HepG2 (cell line): ENCODE data around the gene RHBDF2. TPM values are rescaled to one million over a fixed set of nuclear protein-coding genes. Genes with fewer than 3 reads are reported as not detected.

Source experiments
- ATAC-seq: fragments of 200-7000 bp; cut with Tn5 transposase; 3 replicates; pipeline ENCODE4 v1.9.1; 2020; ENCODE audit warnings: mild to moderate bottlenecking, moderate library complexity
- BruUV-seq: library from RNA; stranded (reverse); fragments of 400-500 nt; replicated peaks from 2 replicates; lab custom pipeline; 2021; lab: Mats Ljungman, UMichigan
- CTCF ChIA-PET: fragments of 300-600 bp; formaldehyde crosslinking; extraction: SDS; loops from one replicate; lab custom pipeline; 2021; ENCODE audit warnings: low total read pairs, inconsistent platforms, low intra/inter-chr PET ratio; lab: Yijun Ruan, JAX
- POLR2A ChIA-PET: fragments of 350-600 bp; sonication (Branson Sonifier 250); formaldehyde crosslinking; loops from one replicate; lab custom pipeline; 2020; ENCODE audit warnings: antibody characterized with exemption, inconsistent platforms; lab: Yijun Ruan, JAX
- DNase-seq: peaks from one replicate; pipeline ENCODE4 v3.0.0-alpha.2; 2015; ENCODE audit warnings: low spot score
- FAIRE-seq: peaks from 3 replicates; lab custom pipeline; 2011; peaks lifted over from hg19 to GRCh38; lab: Jason Lieb, UNC
- H2AFZ ChIP-seq: one replicate; pipeline ENCODE4 v1.6.1; 2011; ENCODE audit warnings: low read length, inconsistent platforms
- H3K27ac ChIP-seq: fragments of 300-600 bp; 3 replicates; pipeline ENCODE4 v1.8.0; 2011; ENCODE audit warnings: mixed run types, mild to moderate bottlenecking, mixed read lengths, low read length, inconsistent platforms; ENCODE audit not compliant: insufficient read depth; ENCODE audit errors: extremely low read length
- H3K27me3 ChIP-seq, 2 experiments: fragments of 200-600 bp in 1 of 2; 2 replicates in 1 of 2; 3 replicates in 1 of 2; pipeline versions ENCODE4 v1.6.0 to v1.8.0; 2011; ENCODE audit warnings: low read length in 2 of 2, mild to moderate bottlenecking in 2 of 2, moderate library complexity in 2 of 2, inconsistent platforms in 1 of 2; ENCODE audit not compliant: insufficient read depth in 2 of 2, control insufficient read depth in 1 of 2
- H3K36me3 ChIP-seq, 2 experiments: fragments of 200-600 bp in 1 of 2; replicated peaks in 1 of 2; 2 replicates in 1 of 2; 3 replicates in 1 of 2; pipeline versions ENCODE4 v1.5.1 to v1.8.0; 2011; ENCODE audit warnings: low read length in 2 of 2, inconsistent platforms in 1 of 2; ENCODE audit not compliant: insufficient read depth in 2 of 2, control insufficient read depth in 1 of 2
- H3K4me1 ChIP-seq: 2 replicates; pipeline ENCODE4 v1.5.1; 2012; ENCODE audit warnings: low read length, inconsistent platforms; ENCODE audit not compliant: insufficient read depth
- H3K4me2 ChIP-seq: 2 replicates; pipeline ENCODE4 v1.6.0; 2011; ENCODE audit warnings: low read depth, low read length, inconsistent platforms
- H3K4me3 ChIP-seq, 3 experiments: fragments of 200-600 bp in 1 of 3; sonication (generic), shearing (Covaris generic) in 1 of 3; replicated peaks in 1 of 3; 2 replicates each; pipeline ENCODE4 v1.5.1; 2011 to 2016; ENCODE audit warnings: low read length in 3 of 3, inconsistent platforms in 2 of 3, low read depth in 2 of 3, mild to moderate bottlenecking in 2 of 3, control low read depth in 1 of 3, mixed read lengths in 1 of 3; ENCODE audit not compliant: insufficient read depth in 1 of 3
- H3K79me2 ChIP-seq: one replicate; pipeline ENCODE4 v1.6.1; 2011; ENCODE audit warnings: low read length, inconsistent platforms; ENCODE audit not compliant: insufficient read depth
- H3K9ac ChIP-seq: 2 replicates; pipeline ENCODE4 v1.6.0; 2011; ENCODE audit warnings: mild to moderate bottlenecking, low read depth, low read length, inconsistent platforms; ENCODE audit not compliant: insufficient read depth
- H3K9me3 ChIP-seq: 2 replicates; pipeline ENCODE4 v1.5.1; 2012; ENCODE audit warnings: mild to moderate bottlenecking, low read length
- H4K20me1 ChIP-seq: 2 replicates; pipeline ENCODE4 v1.6.0; 2011; ENCODE audit warnings: inconsistent platforms, mild to moderate bottlenecking, low read length, moderate library complexity; ENCODE audit not compliant: insufficient read depth
- FOXA1 ChIP-seq, 2 experiments: fragments of 450-650 bp in 1 of 2; sonication (generic) in 1 of 2; formaldehyde crosslinking in 1 of 2; IDR thresholded peaks; 2 replicates each; pipeline versions ENCODE4 v1.4.0 to v1.6.1; 2016 to 2020; ENCODE audit warnings: missing genetic modification reagents in 1 of 2
- PHF20 ChIP-seq: sonication (generic); formaldehyde crosslinking; IDR thresholded peaks from 2 replicates; pipeline ENCODE4 v1.5.0; 2020; ENCODE audit warnings: mild to moderate bottlenecking, missing genetic modification reagents
- SRSF1 ChIP-seq: fragments of 200-400 bp; formaldehyde crosslinking; optimal IDR thresholded peaks from 2 replicates; pipeline ENCODE3; 2017; ENCODE audit warnings: mild to moderate bottlenecking, low read depth, low read length, moderate library complexity
- TGIF2 ChIP-seq: IDR thresholded peaks from 2 replicates; pipeline ENCODE4 v1.6.1; 2016; ENCODE audit warnings: control low read depth, missing compliant biosample characterization
- TOPORS ChIP-seq: sonication (generic); formaldehyde crosslinking; IDR thresholded peaks from 2 replicates; pipeline ENCODE4 v1.8.0; 2023; ENCODE audit warnings: mild to moderate bottlenecking, missing genetic modification reagents
- ZNF580 ChIP-seq: IDR thresholded peaks from 2 replicates; pipeline ENCODE4 v1.6.1; 2016; ENCODE audit warnings: low read depth, borderline replicate concordance
- ZNF646 ChIP-seq: sonication (generic); formaldehyde crosslinking; IDR thresholded peaks from 2 replicates; pipeline ENCODE4 v1.9.0; 2021; ENCODE audit warnings: mild to moderate bottlenecking, missing genetic modification reagents
- WGBS: methylation state at CpG from one replicate; pipeline ENCODE4 v1.1.6; 2017; ENCODE audit warnings: low lambda C conversion rate; 5-methylcytosine and 5-hydroxymethylcytosine counted together
- in situ Hi-C: cut with HindIII; loops from 2 replicates; pipeline ENCODE4 v1.10.0; 2017; ENCODE audit warnings: low pct_unique_long_range_greater_than_20kb; ENCODE audit not compliant: extremely low pct_ligation_motif_present
- intact Hi-C: fragments of 100-400 bp; cut with micrococcal nuclease; formaldehyde crosslinking; loops from one replicate; pipeline ENCODE4 v1.10.0; 2022; ENCODE audit not compliant: unreplicated experiment
- polyA plus RNA-seq, 8 experiments: library from polyadenylated mRNA; depleted of rRNA in 3 of 8; stranded (reverse) in 7 of 8; unstranded in 1 of 8; fragments of >200 nt; fragmentation: Illumina TruSeq in 4 of 8; extraction: Trizol in 4 of 8; gene quantifications; 2 replicates each; pipeline versions ENCODE4 v1.2.1 to v1.2.3, GENCODE V29; 2011 to 2016; ENCODE audit warnings: low read depth in 4 of 8, missing spikeins in 1 of 8, mixed read lengths in 1 of 8; ENCODE audit not compliant: insufficient read depth in 1 of 8
- total RNA-seq, 5 experiments: library from RNA; depleted of rRNA; stranded (reverse); fragments of >200 nt; fragmentation: Illumina TruSeq; extraction: Trizol; gene quantifications; 2 replicates each; pipeline ENCODE4 v1.2.3, GENCODE V29; 2016; ENCODE audit warnings: low read depth in 1 of 5

The RHBDF2 gene
- total and polyA plus RNA-seq, 2 of the 13 experiments (the other 11 are each of a cell fraction or from before 2014, with no cell fraction given) = 7.8 to 24.2 TPM

- H3K4me1 ChIP-seq = peaks cover 55% of the 10 kb centered on the region
- intact Hi-C loops = no loop called here
- DNase-seq (no peak), FAIRE-seq (no peak)
- no peaks in the 10 kb centered on the region; a peak in 1 of 5 replicates for H3K27me3 ChIP-seq
- BruUV-seq = no TSS peak
- in situ Hi-C loops = loop anchor here (5.0 kb wide), 1 partner anchor 49 kb away; no protein-coding TSS in a partner anchor
- H3K9me3 ChIP-seq = no peaks in the 10 kb centered on the region
- TF ChIP-seq PHF20 (CRISPR knock-in tag) (no peak), SRSF1 (no peak), TOPORS (CRISPR knock-in tag) (0 out of 2 replicates have a peak, but pooled peaks have one; percentile 30), TGIF2 (CRISPR knock-in tag) (0 out of 2 replicates have a peak, but pooled peaks have one; percentile 31), ZNF580 (CRISPR knock-in tag) (no peak), ZNF646 (CRISPR knock-in tag) (peak; percentile 52; the same call in 1 of the 2 replicates), FOXA1 (IDR thresholded peaks at IDR 0.05) (no peak), FOXA1 (CRISPR knock-in tag; IDR thresholded peaks at IDR 0.05) (no peak)
- TF ChIP-seq, all 625 proteins: peak for 3
- ATAC-seq = no peak
- H3K4me2 ChIP-seq = peak overlapping the region; percentile 92
- H2AFZ ChIP-seq = no peak overlapping the region
- WGBS = 19% methylated on average over 6 of the region's 6 CpGs
- CTCF ChIA-PET = no interaction called here
- peak overlapping the region; percentile 84 to 97 (median 92) for H3K4me3 ChIP-seq
- peaks cover 0 to 4% of the 10 kb centered on the region in 2 experiments; a peak in 2 of 5 replicates for H3K36me3 ChIP-seq
- H3K9ac ChIP-seq = peak overlapping the region; percentile 91
- POLR2A ChIA-PET = interaction anchor here (1.0 to 3.1 kb wide), 2 partner anchors 49 to 71 kb away, joined by 3 to 26 read pairs; partner anchors contain the start of gene RHBDF2
- H4K20me1 ChIP-seq = peaks cover 50% of the 10 kb centered on the region
- no peak overlapping the region for H3K27ac ChIP-seq
- peaks cover 60% of the 10 kb centered on the region for H3K79me2 ChIP-seq
Observed at GRCh38 chr17:76451506-76451905, 49.7 kb downstream of the RHBDF2 start.
